UCSD-AML1 (cell line): ENCODE data around the gene MALAT1.

Experiments used
- DNase-seq: peaks from one replicate; lab custom pipeline; 2025; ENCODE audit not compliant: unreplicated experiment; lab: John Stamatoyannopoulos, UW

MALAT1 gene

DNA sequence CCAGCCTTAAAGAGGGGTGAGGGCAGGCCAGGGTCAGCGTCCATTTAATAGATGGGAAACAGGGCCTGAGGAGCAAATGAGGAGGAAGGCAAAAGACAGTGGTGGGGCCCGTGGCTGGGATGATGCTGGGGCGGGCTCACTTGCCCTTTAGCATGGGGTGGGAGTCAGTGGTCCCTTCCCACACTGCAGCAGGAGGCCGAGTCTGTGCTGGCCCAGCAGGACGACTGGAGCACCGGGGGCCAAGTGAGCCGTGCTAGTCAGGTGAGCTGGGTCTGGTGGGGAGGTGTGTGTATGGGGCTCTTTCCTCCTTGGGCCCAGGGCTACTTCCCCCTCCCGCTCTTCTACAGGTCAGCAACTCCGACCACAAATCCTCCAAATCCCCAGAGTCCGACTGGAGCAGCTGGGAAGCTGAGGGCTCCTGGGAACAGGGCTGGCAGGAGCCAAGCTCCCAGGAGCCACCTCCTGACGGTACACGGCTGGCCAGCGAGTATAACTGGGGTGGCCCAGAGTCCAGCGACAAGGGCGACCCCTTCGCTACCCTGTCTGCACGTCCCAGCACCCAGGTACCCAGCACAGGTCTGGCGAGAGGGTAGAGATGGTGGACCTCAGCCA lies 38.9 kb downstream of the MALAT1 start:
- no peak for DNase-seq

DNA sequence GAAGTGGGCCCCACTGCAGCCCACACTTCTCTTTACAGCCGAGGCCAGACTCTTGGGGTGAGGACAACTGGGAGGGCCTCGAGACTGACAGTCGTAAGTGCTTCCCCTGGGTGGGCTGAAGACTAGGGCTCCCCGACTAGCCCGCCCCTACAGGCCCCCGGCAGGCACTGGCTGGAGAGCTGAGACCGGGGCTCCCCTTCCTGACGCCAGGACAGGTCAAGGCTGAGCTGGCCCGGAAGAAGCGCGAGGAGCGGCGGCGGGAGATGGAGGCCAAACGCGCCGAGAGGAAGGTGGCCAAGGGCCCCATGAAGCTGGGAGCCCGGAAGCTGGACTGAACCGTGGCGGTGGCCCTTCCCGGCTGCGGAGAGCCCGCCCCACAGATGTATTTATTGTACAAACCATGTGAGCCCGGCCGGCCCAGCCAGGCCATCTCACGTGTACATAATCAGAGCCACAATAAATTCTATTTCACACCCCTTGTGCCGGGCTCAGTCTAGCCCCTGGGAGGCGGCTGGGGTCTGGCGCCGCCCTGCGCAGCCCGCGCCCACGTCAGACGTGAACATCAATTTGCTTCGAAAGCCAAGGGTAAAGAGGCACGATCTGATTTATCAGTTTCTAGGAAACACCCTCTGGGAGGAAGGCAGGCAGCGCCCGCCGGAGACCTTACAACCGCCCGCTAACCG lies 39.5 kb downstream of the MALAT1 start:
- DNase-seq = no peak

DNA sequence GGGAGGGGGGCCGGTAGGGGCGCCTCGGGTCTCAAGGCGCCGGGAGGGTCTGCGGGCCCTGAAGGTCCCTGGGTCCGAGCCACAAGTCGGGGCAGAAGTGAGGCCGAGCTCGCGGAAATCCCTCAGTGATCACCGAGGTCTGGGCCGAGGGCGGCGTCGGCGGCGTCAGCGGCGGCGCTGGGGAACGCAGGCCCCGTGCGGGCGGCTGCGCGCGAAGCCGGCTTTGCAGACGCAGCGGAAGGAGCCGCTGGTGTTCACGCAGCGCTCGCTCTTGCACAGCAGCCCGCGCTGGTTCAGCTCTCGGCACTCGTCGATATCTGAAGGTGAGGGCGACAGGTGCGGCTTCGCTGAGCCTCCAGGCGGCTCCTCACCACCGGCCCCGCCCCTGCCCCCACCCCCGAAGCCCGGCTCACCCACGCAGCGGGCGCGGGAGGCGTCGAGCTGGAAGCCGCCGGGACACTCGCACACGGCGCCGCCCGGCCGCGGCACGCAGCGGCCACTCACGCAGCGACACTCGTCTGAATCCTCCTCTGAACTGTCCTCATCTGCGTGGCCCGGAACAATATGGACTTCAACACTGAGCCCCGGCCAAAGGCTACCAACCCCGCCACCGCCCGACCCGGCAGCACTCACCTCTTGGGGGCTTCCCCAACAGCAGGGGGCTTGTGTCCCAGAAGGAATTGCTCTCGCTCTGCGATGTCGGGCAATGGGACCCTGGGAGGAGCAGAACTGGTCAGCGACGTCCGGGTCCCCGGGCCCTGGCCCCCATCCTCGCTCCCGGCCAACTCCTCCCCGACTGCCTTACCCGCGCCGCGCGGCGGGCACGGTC lies 40.3 kb downstream of the MALAT1 start:
- DNase-seq = no peak

DNA sequence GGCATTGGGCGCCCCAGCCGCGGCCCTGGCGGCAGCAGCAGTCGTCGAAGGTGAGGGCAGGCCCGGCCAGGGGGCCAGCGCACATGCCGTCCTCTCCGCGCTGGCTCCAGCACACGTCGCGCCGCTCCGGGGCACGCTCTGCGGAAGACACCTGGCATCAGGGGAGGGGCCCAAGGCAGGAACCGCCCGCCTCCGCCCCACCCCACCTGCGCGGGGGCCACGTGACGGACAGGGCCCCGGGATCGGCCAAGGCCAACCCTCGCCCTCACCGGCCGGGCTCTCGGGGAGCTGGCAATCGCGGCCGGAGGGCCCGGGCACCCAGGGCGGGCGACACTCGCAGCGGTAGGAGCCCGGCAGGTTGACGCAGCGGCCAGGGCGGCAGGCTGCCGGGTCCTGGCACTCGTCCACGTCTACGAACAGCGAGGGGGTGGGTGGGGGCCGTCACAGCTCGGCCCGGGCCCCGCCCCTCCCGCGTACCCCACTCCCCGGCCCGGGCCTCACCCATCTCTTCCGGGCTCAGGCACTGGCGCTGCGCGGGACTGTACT lies 41.0 kb downstream of the MALAT1 start:
- no peak for DNase-seq

GRCh38 chr11:65540290-65541092 lies 41.6 kb downstream of the MALAT1 start:
- DNase-seq = peak; percentile 87

- DNase-seq = no peak
These were observed 42.5 kb downstream of the MALAT1 start for GRCh38 chr11:65541093-65541982.

DNA sequence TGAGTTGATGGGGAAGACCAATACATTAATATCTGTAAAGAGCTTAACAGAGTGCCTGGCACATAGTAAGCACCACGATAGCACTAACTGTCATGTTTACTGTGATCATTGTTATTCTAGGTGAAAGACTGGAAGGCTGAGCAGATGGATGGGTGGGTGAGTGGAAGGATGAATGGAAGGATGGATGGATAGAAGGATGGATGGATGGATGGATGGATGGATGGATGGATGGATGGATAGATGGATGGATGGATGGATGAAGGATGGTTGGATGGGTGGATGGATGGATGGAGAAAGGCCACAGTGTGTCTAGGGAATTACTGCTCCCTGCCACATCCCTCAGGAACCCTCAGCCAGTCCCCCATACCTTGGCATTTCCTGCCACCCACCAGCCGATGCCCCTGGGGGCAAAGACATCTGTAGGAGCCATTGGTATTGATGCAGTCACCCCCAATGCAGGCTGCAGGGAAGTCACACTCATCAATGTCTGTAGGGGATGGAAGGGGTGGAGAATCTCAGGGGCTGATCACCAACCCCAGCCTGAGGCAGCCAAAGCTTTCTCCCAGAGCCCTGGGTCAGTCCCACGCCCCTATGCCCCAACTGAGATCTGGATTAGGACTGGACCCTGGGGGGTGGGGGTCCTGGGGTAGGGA lies 44.0 kb downstream of the MALAT1 start:
- DNase-seq = no peak

GRCh38 chr11:65545853-65546216 lies 47.0 kb downstream of the MALAT1 start:
- DNase-seq = no peak

DNA sequence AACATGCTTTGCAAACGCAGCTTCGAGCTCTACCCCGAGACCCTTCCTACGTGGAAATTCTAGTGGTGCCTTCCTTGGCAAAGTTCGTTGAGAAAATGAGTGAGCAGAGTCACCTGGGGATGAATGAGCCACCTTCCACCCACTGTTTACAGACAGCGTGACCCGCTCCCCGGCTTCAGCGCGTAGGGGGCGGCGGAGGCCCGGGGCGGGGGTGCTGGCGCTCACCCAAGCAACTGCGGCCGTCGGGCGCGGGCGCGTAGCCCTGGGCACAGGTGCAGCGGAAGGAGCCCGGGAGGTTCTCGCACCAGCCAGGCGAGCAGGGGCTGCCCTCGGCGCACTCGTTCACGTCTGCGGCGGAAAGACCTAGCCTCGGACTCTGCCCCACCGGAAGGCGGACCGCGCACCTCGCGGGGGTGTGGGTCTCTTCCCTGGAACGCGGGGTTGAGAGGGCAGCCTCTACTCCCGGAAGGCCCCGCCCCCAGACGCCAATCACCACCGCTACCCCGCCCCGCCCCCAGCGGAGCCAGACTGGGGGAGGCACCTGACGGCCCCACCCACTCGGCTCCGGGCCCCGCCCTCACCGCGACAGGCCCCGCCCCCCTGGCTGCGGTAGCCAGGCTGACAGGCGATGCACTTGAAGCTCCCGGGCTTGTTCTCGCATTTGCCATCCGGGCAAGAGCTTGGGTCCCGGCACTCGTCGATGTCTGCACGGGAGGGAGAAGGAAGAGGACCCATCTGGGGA lies 47.5 kb downstream of the MALAT1 start:
- DNase-seq = peak; percentile 87

DNA sequence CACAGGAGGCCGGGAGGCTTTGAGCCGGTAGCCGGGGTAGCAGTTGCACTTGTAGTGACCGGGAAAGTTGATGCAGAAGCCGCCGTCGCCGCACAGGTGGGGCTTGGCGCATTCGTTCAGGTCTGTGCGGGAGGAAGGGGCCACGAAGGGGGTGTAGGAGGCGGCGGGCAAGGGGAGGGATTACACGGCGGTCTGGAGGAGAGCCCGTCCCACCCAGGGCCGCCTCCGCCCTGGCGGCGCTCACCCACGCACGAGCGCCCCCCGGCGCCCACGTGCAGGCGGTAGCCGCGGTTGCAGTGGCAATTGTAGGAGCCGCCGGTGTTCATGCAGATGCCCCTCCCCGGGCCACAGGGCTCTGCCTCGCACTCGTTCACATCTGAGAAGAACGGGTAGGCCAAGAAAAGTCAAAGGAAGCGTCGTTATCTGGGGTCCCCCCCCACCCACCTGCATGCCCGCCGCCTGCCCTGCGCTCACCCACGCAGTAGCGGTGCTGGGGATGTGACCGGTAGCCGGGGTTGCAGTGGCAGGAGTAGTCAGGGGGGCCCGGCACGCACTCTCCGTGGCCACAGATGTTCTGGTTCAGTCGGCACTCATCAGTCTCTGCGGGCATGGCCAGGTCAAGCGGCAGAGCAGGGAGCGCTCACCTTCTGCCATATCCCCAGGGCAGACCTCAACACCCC lies 48.7 kb downstream of the MALAT1 start:
- no peak for DNase-seq

DNA sequence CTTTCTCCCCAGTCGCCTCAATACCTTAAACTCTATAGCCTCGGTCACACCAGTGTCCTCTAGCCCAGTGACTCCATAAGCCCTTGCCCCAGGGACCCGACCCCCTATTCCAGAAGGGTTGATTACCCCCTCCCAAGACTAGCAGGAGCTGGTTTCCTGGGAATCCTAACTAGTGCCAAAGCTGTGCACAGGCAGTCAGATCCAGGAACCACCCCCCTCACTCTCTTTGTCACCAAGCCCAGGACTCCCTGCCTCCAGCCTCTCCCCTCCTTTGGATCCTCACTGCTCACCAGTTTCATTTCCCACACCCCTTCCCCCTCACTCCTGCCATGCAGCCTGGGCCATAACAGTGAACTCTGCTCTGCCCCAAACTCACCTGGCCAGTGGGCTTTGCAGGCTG lies 49.5 kb downstream of the MALAT1 start:
- DNase-seq = no peak

- no peak for DNase-seq
These were observed 50.3 kb downstream of the MALAT1 start for GRCh38 chr11:65549096-65549495.

GRCh38 chr11:65551572-65552387 lies 52.9 kb downstream of the MALAT1 start:
- DNase-seq = peak; percentile 67

- DNase-seq = no peak
These were observed 53.6 kb downstream of the MALAT1 start for GRCh38 chr11:65552388-65552951.

- DNase-seq = peak; percentile 75
These were observed 54.6 kb downstream of the MALAT1 start for GRCh38 chr11:65553301-65554001.

DNA sequence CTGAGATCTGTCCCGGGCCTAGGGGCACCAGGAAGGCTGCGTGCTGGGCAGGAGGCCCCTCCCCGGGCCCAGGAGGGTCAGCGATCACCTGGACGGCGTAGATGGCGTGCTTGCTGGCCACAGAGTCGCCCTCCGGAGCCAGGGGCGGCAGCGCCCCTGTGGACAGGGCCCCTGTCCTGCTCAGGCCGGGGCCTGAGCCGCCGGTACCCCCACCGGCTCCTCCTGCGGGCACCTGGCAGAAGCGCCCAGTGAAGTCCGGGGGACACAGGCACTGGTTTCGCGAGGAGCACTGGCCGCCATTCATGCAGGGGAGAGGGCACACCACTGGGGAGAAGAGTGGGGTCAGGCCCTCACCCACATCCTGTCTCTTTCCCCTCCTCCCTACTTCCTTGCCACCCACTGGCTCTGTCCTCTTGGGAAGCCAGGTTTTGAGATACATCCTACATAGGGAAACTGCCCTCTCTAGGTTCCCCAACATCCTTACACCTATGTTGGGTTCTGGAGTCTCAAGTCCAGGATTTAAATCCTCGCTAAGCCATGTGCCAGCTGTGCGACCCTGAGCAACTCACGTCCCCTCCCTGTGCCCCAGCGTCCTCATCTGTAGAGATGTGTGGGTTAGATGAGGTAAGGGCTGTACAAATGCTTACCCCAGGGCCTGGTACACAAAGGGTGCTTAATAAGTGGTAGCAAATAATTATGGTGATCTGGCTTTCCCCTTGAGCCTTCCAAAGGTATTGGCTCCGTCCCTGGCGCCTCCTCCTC lies 55.4 kb downstream of the MALAT1 start:
- no peak for DNase-seq
